Uterus (tissue), 4 donors: ENCODE results near the gene SLC36A3. TPM values are rescaled to one million over a fixed set of nuclear protein-coding genes. Genes with fewer than 3 reads are reported as not detected.

Experiments used
- DNase-seq, 2 donors: peaks; one replicate each; pipeline ENCODE4 v3.0.0-alpha.2; 2019 to 2020
- H3K27ac ChIP-seq, 2 donors: fragments of 200-600 bp; sonication (generic); 1 replicate in 1 of 2; 2 replicates in 1 of 2; pipeline ENCODE4 v1.5.1; 2016 to 2018
- H3K27me3 ChIP-seq, 2 donors: fragments of 200-600 bp; sonication (generic); one replicate each; pipeline ENCODE4 v1.5.1; 2018 to 2019; ENCODE audit warnings: control low read depth in 1 of 2
- H3K36me3 ChIP-seq, 2 donors: fragments of 200-600 bp; sonication (generic); one replicate each; pipeline ENCODE4 v1.5.1; 2019; ENCODE audit warnings: control low read depth in 1 of 2
- H3K4me1 ChIP-seq, 2 donors: fragments of 200-600 bp; sonication (generic); one replicate each; pipeline ENCODE4 v1.5.1; 2018 to 2019; ENCODE audit warnings: control low read depth in 1 of 2
- H3K4me3 ChIP-seq, 2 donors: fragments of 200-600 bp; sonication (generic); 1 replicate in 1 of 2; 2 replicates in 1 of 2; pipeline ENCODE4 v1.5.1; 2018 to 2019; ENCODE audit warnings: mild to moderate bottlenecking in 1 of 2
- H3K9me3 ChIP-seq, 2 donors: fragments of 200-600 bp; sonication (generic); one replicate each; pipeline ENCODE4 v1.5.1; 2019; ENCODE audit warnings: control low read depth in 1 of 2
- POLR2A ChIP-seq, 2 donors: fragments of 450-650 bp; IDR thresholded peaks; one replicate each; pipeline ENCODE4 v1.6.1; 2016; ENCODE audit warnings: antibody characterized with exemption in 2 of 2, mild to moderate bottlenecking in 1 of 2, moderate library complexity in 1 of 2
- intact Hi-C: fragments of 100-400 bp; cut with DNase I; formaldehyde crosslinking; loops from one replicate; pipeline ENCODE4 v1.15.1; 2023; ENCODE audit warnings: low total_unique reads
- total RNA-seq, 4 donors: library from RNA; depleted of rRNA in 3 of 4; stranded (reverse); fragments of >200 nt in 3 of 4; gene quantifications; one replicate each; pipeline versions ENCODE4 v1.1.0 to v1.2.4, GENCODE V29; 2014 to 2023
- TF ChIP-seq, protein P1 (sequence below), 4 experiments: fragments of 200-600 bp in 2 of 4; fragments of 450-650 bp in 2 of 4; sonication (generic) in 2 of 4; IDR thresholded peaks; one replicate each; pipeline ENCODE4 v1.5.1; 2016 to 2019; ENCODE audit warnings: antibody characterized with exemption in 4 of 4, mild to moderate bottlenecking in 2 of 4, moderate library complexity in 1 of 4
- donor health status: DM: yes; HTN: yes; CAD: no.

Gene SLC36A3
- total RNA-seq, 4 donors from 2014 or later: not detected

GRCh38 chr5:151262532-151262931 lies 41.0 kb downstream of the SLC36A3 start:
- no peak for TF ChIP-seq POLR2A (IDR thresholded peaks at IDR 0.05)
- TF ChIP-seq, protein P1, sequence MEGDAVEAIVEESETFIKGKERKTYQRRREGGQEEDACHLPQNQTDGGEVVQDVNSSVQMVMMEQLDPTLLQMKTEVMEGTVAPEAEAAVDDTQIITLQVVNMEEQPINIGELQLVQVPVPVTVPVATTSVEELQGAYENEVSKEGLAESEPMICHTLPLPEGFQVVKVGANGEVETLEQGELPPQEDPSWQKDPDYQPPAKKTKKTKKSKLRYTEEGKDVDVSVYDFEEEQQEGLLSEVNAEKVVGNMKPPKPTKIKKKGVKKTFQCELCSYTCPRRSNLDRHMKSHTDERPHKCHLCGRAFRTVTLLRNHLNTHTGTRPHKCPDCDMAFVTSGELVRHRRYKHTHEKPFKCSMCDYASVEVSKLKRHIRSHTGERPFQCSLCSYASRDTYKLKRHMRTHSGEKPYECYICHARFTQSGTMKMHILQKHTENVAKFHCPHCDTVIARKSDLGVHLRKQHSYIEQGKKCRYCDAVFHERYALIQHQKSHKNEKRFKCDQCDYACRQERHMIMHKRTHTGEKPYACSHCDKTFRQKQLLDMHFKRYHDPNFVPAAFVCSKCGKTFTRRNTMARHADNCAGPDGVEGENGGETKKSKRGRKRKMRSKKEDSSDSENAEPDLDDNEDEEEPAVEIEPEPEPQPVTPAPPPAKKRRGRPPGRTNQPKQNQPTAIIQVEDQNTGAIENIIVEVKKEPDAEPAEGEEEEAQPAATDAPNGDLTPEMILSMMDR (IDR thresholded peaks at IDR 0.05): no peak
- intact Hi-C loops: no loop called here
- H3K4me3 ChIP-seq: no peak overlapping the region
- DNase-seq: no peak
- no peaks in the 10 kb centered on the region for H3K4me1 ChIP-seq
- no peaks in the 10 kb centered on the region for H3K9me3 ChIP-seq
- no peaks in the 10 kb centered on the region for H3K27me3 ChIP-seq
- H3K36me3 ChIP-seq: no peaks in the 10 kb centered on the region
- H3K27ac ChIP-seq: no peak overlapping the region

- Histone ChIP-seq H3K4me3 (no peak overlapping the region), H3K27ac (no peak overlapping the region), H3K4me1 (no peaks in the 10 kb centered on the region), H3K27me3 (no peaks in the 10 kb centered on the region), H3K9me3 (no peaks in the 10 kb centered on the region), H3K36me3 (no peaks in the 10 kb centered on the region)
- TF ChIP-seq POLR2A (IDR thresholded peaks at IDR 0.05): no peak
- TF ChIP-seq, protein P1 (IDR thresholded peaks at IDR 0.05): no peak
- intact Hi-C loops: no loop called here
- no peak for DNase-seq
These were observed 43.6 kb downstream of the SLC36A3 start for GRCh38 chr5:151259931-151260330.

DNA sequence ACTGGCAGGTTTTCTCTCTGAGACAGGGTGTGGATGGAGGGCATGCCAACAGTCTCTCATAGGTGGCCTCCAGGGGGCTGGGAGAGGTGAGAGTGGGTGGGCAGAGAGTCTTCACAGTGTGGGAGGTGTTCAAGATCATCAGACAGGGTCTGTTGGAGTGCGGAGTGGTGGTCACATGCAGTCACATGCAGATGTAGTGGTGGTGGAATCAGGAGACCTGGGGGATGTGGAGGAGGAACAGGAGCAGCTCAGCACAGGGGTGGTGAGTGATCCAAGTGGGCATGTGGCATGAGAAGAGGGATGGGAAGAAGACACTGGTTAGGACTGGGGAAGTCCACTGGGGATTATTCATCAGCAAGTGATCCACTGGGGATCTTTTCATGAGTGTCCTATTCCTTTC lies 44.8 kb downstream of the SLC36A3 start:
- DNase-seq: no peak
- H3K4me3 ChIP-seq: no peak overlapping the region
- H3K36me3 ChIP-seq: no peaks in the 10 kb centered on the region
- no peaks in the 10 kb centered on the region for H3K9me3 ChIP-seq
- intact Hi-C loops: no loop called here
- H3K27ac ChIP-seq: no peak overlapping the region
- TF ChIP-seq, protein P1 (IDR thresholded peaks at IDR 0.05): no peak
- TF ChIP-seq POLR2A (IDR thresholded peaks at IDR 0.05): no peak
- no peaks in the 10 kb centered on the region for H3K27me3 ChIP-seq
- peaks cover 0 to 4% of the 10 kb centered on the region in 2 donors for H3K4me1 ChIP-seq

- intact Hi-C loops: no loop called here
- TF ChIP-seq, protein P1 (IDR thresholded peaks at IDR 0.05): no peak
- no peak for TF ChIP-seq POLR2A (IDR thresholded peaks at IDR 0.05)
These were observed 45.4 kb downstream of the SLC36A3 start for GRCh38 chr5:151258201-151258611.

DNA sequence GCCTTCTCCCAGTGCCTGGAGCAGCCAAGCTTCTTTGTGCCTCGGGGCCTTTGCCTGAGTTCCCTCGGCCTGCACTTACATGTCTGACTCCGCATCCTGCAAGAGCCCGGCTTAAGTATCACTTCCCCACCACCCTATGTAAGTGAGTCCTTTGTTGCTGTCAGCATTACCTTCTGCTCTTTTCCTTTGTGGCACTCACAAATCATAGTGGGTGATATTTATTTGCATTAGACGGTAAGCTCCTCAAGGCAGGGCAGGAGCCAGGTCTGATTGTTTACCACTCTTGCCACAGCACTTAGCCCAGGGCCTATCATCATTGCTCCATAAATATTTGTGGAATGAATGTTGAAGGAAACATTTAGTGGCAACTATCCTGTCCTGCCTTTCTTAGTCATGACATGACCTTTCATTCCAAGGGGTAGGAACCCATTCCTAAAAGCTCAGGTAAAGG lies 45.8 kb downstream of the SLC36A3 start:
- TF ChIP-seq POLR2A (IDR thresholded peaks at IDR 0.05): no peak
- TF ChIP-seq, protein P1 (IDR thresholded peaks at IDR 0.05): no peak

More at GRCh38 chr5:151258201-151258611, 45.4 kb downstream of the SLC36A3 start:
- Histone ChIP-seq H3K9me3 (no peaks in the 10 kb centered on the region), H3K27ac (no peak overlapping the region), H3K4me3 (no peak overlapping the region), H3K4me1 (peaks cover 0 to 4% of the 10 kb centered on the region in 2 donors), H3K36me3 (no peaks in the 10 kb centered on the region), H3K27me3 (no peaks in the 10 kb centered on the region)
- DNase-seq: no peak

More for the DNA sequence above, 45.8 kb downstream of the SLC36A3 start:
- H3K9me3 ChIP-seq: no peaks in the 10 kb centered on the region
- intact Hi-C loops: no loop called here
- DNase-seq: no peak
- H3K36me3 ChIP-seq: no peaks in the 10 kb centered on the region
- no peak overlapping the region for H3K27ac ChIP-seq
- H3K27me3 ChIP-seq: no peaks in the 10 kb centered on the region
- H3K4me3 ChIP-seq: no peak overlapping the region
- H3K4me1 ChIP-seq: peaks cover 0 to 4% of the 10 kb centered on the region in 2 donors
